B cell (primary cell): ENCODE measurements around the gene LDLRAD1. TPM values are rescaled to one million over a fixed set of nuclear protein-coding genes. Genes with fewer than 3 reads are reported as not detected.
"Not testable (repeated sequence)": the region's sequence is repeated elsewhere in the genome, so short reads cannot be mapped to it uniquely, and the experiment has no call there.

Experiments
- ATAC-seq: fragments of 200-7000 bp; cut with Tn5 transposase; one replicate; pipeline ENCODE4 v1.10.0; 2021; ENCODE audit warnings: low read depth, mild to moderate bottlenecking, moderate number of reproducible peaks, moderate library complexity
- CTCF ChIA-PET: fragments of 350-600 bp; sonication (Branson Sonifier 250); formaldehyde crosslinking; loops from one replicate; lab custom pipeline; 2021; ENCODE audit warnings: antibody characterized with exemption, inconsistent platforms; lab: Charles Lee
- POLR2A ChIA-PET: fragments of 350-600 bp; sonication (Branson Sonifier 250); formaldehyde crosslinking; loops from one replicate; lab custom pipeline; 2021; ENCODE audit warnings: antibody characterized with exemption; lab: Charles Lee
- DNase-seq: peaks from one replicate; pipeline ENCODE4 v3.0.0; 2013
- H2AFZ ChIP-seq: 2 replicates; pipeline ENCODE4 v1.6.1; 2012; ENCODE audit warnings: mild to moderate bottlenecking, low read depth, low read length; ENCODE audit not compliant: insufficient read depth, poor library complexity, severe bottlenecking
- H3K27ac ChIP-seq, 2 donors: 1 replicate in 1 of 2; 2 replicates in 1 of 2; pipeline ENCODE4 v1.5.1; 2012 to 2013; ENCODE audit warnings: low read length in 2 of 2, mild to moderate bottlenecking in 2 of 2, moderate library complexity in 1 of 2
- H3K27me3 ChIP-seq, 4 experiments: fragments of 200-600 bp in 1 of 4; sonication (generic) in 1 of 4; replicated peaks in 1 of 4; 1 replicate in 2 of 4; 2 replicates in 2 of 4; pipeline versions ENCODE4 v1.6.1 to v1.7.0; 2013 to 2016; ENCODE audit warnings: low read length in 3 of 4, mild to moderate bottlenecking in 2 of 4, mixed read lengths in 1 of 4, moderate library complexity in 1 of 4; ENCODE audit not compliant: insufficient read depth in 4 of 4, control insufficient read depth in 3 of 4; ENCODE audit errors: control extremely low read depth in 1 of 4
- H3K36me3 ChIP-seq, 2 experiments: replicated peaks in 1 of 2; 1 replicate in 1 of 2; 2 replicates in 1 of 2; pipeline versions ENCODE4 v1.6.1 to v1.7.1; 2013; ENCODE audit warnings: low read length in 1 of 2; ENCODE audit not compliant: insufficient read depth in 2 of 2, control insufficient read depth in 1 of 2; ENCODE audit errors: control extremely low read depth in 1 of 2, extremely low read depth in 1 of 2
- H3K4me1 ChIP-seq, 2 donors: fragments of 200-600 bp in 1 of 2; sonication (generic) in 1 of 2; 1 replicate in 1 of 2; 2 replicates in 1 of 2; pipeline versions ENCODE4 v1.5.1 to v1.6.1; 2013 to 2017; ENCODE audit warnings: low read length in 2 of 2; ENCODE audit not compliant: control insufficient read depth in 2 of 2, insufficient read depth in 2 of 2
- H3K4me2 ChIP-seq: replicated peaks from 2 replicates; pipeline ENCODE3; 2012; ENCODE audit warnings: mild to moderate bottlenecking, low read depth, low read length; ENCODE audit not compliant: poor library complexity, severe bottlenecking
- H3K4me3 ChIP-seq, 5 experiments: fragments of 200-600 bp in 1 of 5; sonication (generic) in 1 of 5; 1 replicate in 3 of 5; 2 replicates in 2 of 5; pipeline versions ENCODE4 v1.5.1 to v1.7.0; 2011 to 2016; ENCODE audit warnings: low read length in 4 of 5, mild to moderate bottlenecking in 4 of 5, low read depth in 2 of 5, control low read depth in 1 of 5, moderate library complexity in 1 of 5; ENCODE audit not compliant: insufficient read depth in 1 of 5; ENCODE audit errors: control extremely low read depth in 1 of 5, extremely low read depth in 1 of 5
- H3K79me2 ChIP-seq: fragments of 200-600 bp; sonication (generic); one replicate; pipeline ENCODE4 v1.6.0; 2016; ENCODE audit warnings: low read length; ENCODE audit not compliant: control insufficient read depth, insufficient read depth
- H3K9ac ChIP-seq: fragments of 200-600 bp; sonication (generic); 2 replicates; pipeline ENCODE4 v1.6.1; 2017; ENCODE audit warnings: mild to moderate bottlenecking, low read length, moderate library complexity
- H3K9me3 ChIP-seq, 3 donors: one replicate each; pipeline versions ENCODE4 v1.6.1 to v1.7.1; 2013; ENCODE audit warnings: low read length in 2 of 3; ENCODE audit not compliant: control insufficient read depth in 2 of 3, insufficient read depth in 1 of 3; ENCODE audit errors: control extremely low read depth in 1 of 3
- H4K20me1 ChIP-seq: 2 replicates; pipeline ENCODE4 v1.6.0; 2012; ENCODE audit warnings: mild to moderate bottlenecking, low read length; ENCODE audit not compliant: insufficient read depth, control insufficient read depth, poor library complexity, severe bottlenecking
- H3K27ac Mint-ChIP-seq: one replicate; pipeline ENCODE4 v1.8.0; 2021; ENCODE audit warnings: mixed read lengths
- H3K27me3 Mint-ChIP-seq: one replicate; pipeline ENCODE4 v1.8.0; 2021; ENCODE audit warnings: mixed read lengths
- H3K4me1 Mint-ChIP-seq: one replicate; pipeline ENCODE4 v1.8.0; 2021; ENCODE audit warnings: mixed read lengths
- H3K4me3 Mint-ChIP-seq: one replicate; pipeline ENCODE4 v1.8.0; 2021; ENCODE audit warnings: mixed read lengths
- H3K9me3 Mint-ChIP-seq: one replicate; pipeline ENCODE4 v1.8.0; 2022; ENCODE audit warnings: mixed read lengths; ENCODE audit not compliant: insufficient read depth
- EZH2 ChIP-seq: IDR thresholded peaks from 2 replicates; pipeline ENCODE4 v1.6.1; 2012; ENCODE audit warnings: borderline replicate concordance, low read depth, mild to moderate bottlenecking, moderate library complexity, low read length; ENCODE audit not compliant: insufficient read depth, poor library complexity, severe bottlenecking
- WGBS: methylation state at CpG from one replicate; pipeline ENCODE4 v1.1.5; 2013; ENCODE audit warnings: missing lambda C conversion rate; ENCODE audit not compliant: insufficient coverage; 5-methylcytosine and 5-hydroxymethylcytosine counted together
- intact Hi-C: fragments of 100-400 bp; cut with micrococcal nuclease; formaldehyde crosslinking; loops from one replicate; pipeline ENCODE4 v1.10.0; 2022
- polyA plus RNA-seq: library from polyadenylated mRNA; depleted of rRNA; stranded (reverse); fragments of >200 nt; gene quantifications from 2 replicates; pipeline ENCODE4 v1.2.3, GENCODE V29; 2012
- total RNA-seq, 2 donors: library from RNA; stranded (reverse); fragments of 120-200 nt in 1 of 2; gene quantifications; 1 replicate in 1 of 2; 2 replicates in 1 of 2; pipeline versions ENCODE4 v1.2.3 to v1.2.4, GENCODE V29; 2013 to 2022
- TF ChIP-seq, protein P1 (sequence below): fragments of 200-600 bp; IDR thresholded peaks from one replicate; pipeline ENCODE4 v1.8.0; 2022; ENCODE audit warnings: antibody characterized with exemption, mild to moderate bottlenecking

LDLRAD1 gene
- total and polyA plus RNA-seq, 2 donors (not counting 1 experiment from before 2014, with no cell fraction given) = not detected

GRCh38 chr1:53998223-53998622, 19.8 kb downstream of the LDLRAD1 start:
- H3K36me3 ChIP-seq = no peaks in the 10 kb centered on the region
- H3K27ac ChIP-seq = no peak overlapping the region
- H3K27ac Mint-ChIP-seq = no peak overlapping the region
- no peaks in the 10 kb centered on the region for H3K27me3 Mint-ChIP-seq
- no peaks in the 10 kb centered on the region for H3K27me3 ChIP-seq
- no peak overlapping the region for H3K4me2 ChIP-seq
- no peak overlapping the region for H3K9ac ChIP-seq
- TF ChIP-seq, protein P1, sequence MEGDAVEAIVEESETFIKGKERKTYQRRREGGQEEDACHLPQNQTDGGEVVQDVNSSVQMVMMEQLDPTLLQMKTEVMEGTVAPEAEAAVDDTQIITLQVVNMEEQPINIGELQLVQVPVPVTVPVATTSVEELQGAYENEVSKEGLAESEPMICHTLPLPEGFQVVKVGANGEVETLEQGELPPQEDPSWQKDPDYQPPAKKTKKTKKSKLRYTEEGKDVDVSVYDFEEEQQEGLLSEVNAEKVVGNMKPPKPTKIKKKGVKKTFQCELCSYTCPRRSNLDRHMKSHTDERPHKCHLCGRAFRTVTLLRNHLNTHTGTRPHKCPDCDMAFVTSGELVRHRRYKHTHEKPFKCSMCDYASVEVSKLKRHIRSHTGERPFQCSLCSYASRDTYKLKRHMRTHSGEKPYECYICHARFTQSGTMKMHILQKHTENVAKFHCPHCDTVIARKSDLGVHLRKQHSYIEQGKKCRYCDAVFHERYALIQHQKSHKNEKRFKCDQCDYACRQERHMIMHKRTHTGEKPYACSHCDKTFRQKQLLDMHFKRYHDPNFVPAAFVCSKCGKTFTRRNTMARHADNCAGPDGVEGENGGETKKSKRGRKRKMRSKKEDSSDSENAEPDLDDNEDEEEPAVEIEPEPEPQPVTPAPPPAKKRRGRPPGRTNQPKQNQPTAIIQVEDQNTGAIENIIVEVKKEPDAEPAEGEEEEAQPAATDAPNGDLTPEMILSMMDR = no peak
- no peak for TF ChIP-seq EZH2
- H3K4me3 ChIP-seq = no peak overlapping the region
- no peak overlapping the region for H3K4me3 Mint-ChIP-seq
- no peaks in the 10 kb centered on the region for H3K9me3 Mint-ChIP-seq
- ChIA-PET POLR2A (no interaction called here), CTCF (no interaction called here)
- H3K9me3 ChIP-seq = peaks cover 0 to 5% (median 0%) of the 10 kb centered on the region in 3 donors
- H3K4me1 ChIP-seq = no peaks in the 10 kb centered on the region
- H3K4me1 Mint-ChIP-seq = no peaks in the 10 kb centered on the region
- no CpG with 5 or more reads among the region's 1 CpG for WGBS
- intact Hi-C loops = no loop called here
- H4K20me1 ChIP-seq = no peaks in the 10 kb centered on the region
- ATAC-seq = no peak
- DNase-seq = no peak
- no peaks in the 10 kb centered on the region for H3K79me2 ChIP-seq
- H2AFZ ChIP-seq = no peak overlapping the region

- Histone ChIP-seq H3K9me3 (peaks cover 0 to 18% (median 3%) of the 10 kb centered on the region in 3 donors), H2AFZ (no peak overlapping the region), H3K9ac (no peak overlapping the region), H3K4me2 (no peak overlapping the region), H4K20me1 (no peaks in the 10 kb centered on the region), H3K4me3 (no peak overlapping the region), H3K79me2 (no peaks in the 10 kb centered on the region), H3K27ac (no peak overlapping the region), H3K36me3 (no peaks in the 10 kb centered on the region), H3K4me1 (no peaks in the 10 kb centered on the region), H3K27me3 (peaks cover 0 to 4% (median 0%) of the 10 kb centered on the region in 4 experiments)
- Mint-ChIP-seq H3K27ac (no peak overlapping the region), H3K4me3 (no peak overlapping the region), H3K4me1 (no peaks in the 10 kb centered on the region), H3K27me3 (peaks cover 3% of the 10 kb centered on the region), H3K9me3 (no peaks in the 10 kb centered on the region)
- TF ChIP-seq EZH2 = no peak
- TF ChIP-seq, protein P1 = no peak
- ATAC-seq = no peak
- ChIA-PET POLR2A (no interaction called here), CTCF (no interaction called here)
- intact Hi-C loops = no loop called here
- no peak for DNase-seq
- no CpG with 5 or more reads among the region's 1 CpG for WGBS
These were observed 22.3 kb downstream of the LDLRAD1 start for GRCh38 chr1:53995683-53996082.

- H3K4me1 Mint-ChIP-seq = not testable (repeated sequence)
- WGBS = no CpG with 5 or more reads among the region's 2 CpGs
These were observed 23.5 kb downstream of the LDLRAD1 start for GRCh38 chr1:53994516-53994915.

More at GRCh38 chr1:53994516-53994915, 23.5 kb downstream of the LDLRAD1 start:
- H3K27ac Mint-ChIP-seq, H3K9me3 Mint-ChIP-seq, CTCF ChIA-PET, H3K27me3 Mint-ChIP-seq, DNase-seq, ATAC-seq, H3K27ac ChIP-seq, intact Hi-C loops, H3K4me2 ChIP-seq, H2AFZ ChIP-seq, H3K79me2 ChIP-seq, H3K4me3 Mint-ChIP-seq, H3K4me1 ChIP-seq, H3K4me3 ChIP-seq, H3K9ac ChIP-seq, H3K27me3 ChIP-seq, H3K36me3 ChIP-seq, POLR2A ChIA-PET, H4K20me1 ChIP-seq: not testable (repeated sequence)
- peaks cover 0 to 18% (median 3%) of the 10 kb centered on the region in 3 donors for H3K9me3 ChIP-seq
